SK-N-SH treated with all-trans-retinoic acid at 6 μM for 48 hours (cell line): ENCODE results near the gene JMJD1C.

ENCODE experiments used
- ATAC-seq: fragments of 200-7000 bp; cut with Tn5 transposase; 3 replicates; pipeline ENCODE4 v1.9.1; 2020; ENCODE audit warnings: mild to moderate bottlenecking, moderate library complexity
- BACH2 ChIP-seq: fragments of 250-450 bp; sonication (Bioruptor Pico); IDR thresholded peaks from 2 replicates; pipeline ENCODE4 v1.9.0; 2021; ENCODE audit warnings: mild to moderate bottlenecking, borderline replicate concordance
- CREB5 ChIP-seq: fragments of 250-450 bp; sonication (Bioruptor Pico); IDR thresholded peaks from 2 replicates; pipeline ENCODE4 v1.5.1; 2020; ENCODE audit warnings: low read depth, mild to moderate bottlenecking, moderate library complexity
- CSDC2 ChIP-seq: fragments of 250-450 bp; sonication (Bioruptor Pico); IDR thresholded peaks from 2 replicates; pipeline ENCODE4 v1.5.0; 2020; ENCODE audit warnings: mild to moderate bottlenecking, moderate library complexity
- CSRNP3 ChIP-seq: fragments of 250-450 bp; sonication (Bioruptor Pico); IDR thresholded peaks from 2 replicates; pipeline ENCODE4 v1.5.1; 2021; ENCODE audit warnings: mild to moderate bottlenecking, moderate library complexity
- ESRRG ChIP-seq: fragments of 250-450 bp; sonication (Bioruptor Pico); IDR thresholded peaks from 2 replicates; pipeline ENCODE4 v1.6.1; 2021; ENCODE audit warnings: mild to moderate bottlenecking
- GLIS3 ChIP-seq: fragments of 250-450 bp; sonication (Bioruptor Pico); IDR thresholded peaks from 2 replicates; pipeline ENCODE4 v1.5.0; 2020; ENCODE audit warnings: mild to moderate bottlenecking, moderate library complexity
- ISL1 ChIP-seq: fragments of 250-450 bp; sonication (Bioruptor Pico); IDR thresholded peaks from 2 replicates; pipeline ENCODE4 v2.1.2; 2022; ENCODE audit warnings: mild to moderate bottlenecking, moderate library complexity
- OSR1 ChIP-seq: fragments of 250-450 bp; sonication (Bioruptor Pico); IDR thresholded peaks from 2 replicates; pipeline ENCODE4 v1.8.0; 2022; ENCODE audit warnings: moderate library complexity, mild to moderate bottlenecking, inconsistent platforms
- PATZ1 ChIP-seq: fragments of 250-450 bp; sonication (Bioruptor Pico); IDR thresholded peaks from 2 replicates; pipeline ENCODE4 v1.8.0; 2020; ENCODE audit warnings: mild to moderate bottlenecking, moderate library complexity, borderline replicate concordance
- PPARA ChIP-seq: fragments of 250-450 bp; sonication (Bioruptor Pico); IDR thresholded peaks from 2 replicates; pipeline ENCODE4 v1.5.0; 2020; ENCODE audit warnings: mild to moderate bottlenecking, borderline replicate concordance
- RARB ChIP-seq: fragments of 250-450 bp; sonication (Bioruptor Pico); IDR thresholded peaks from 2 replicates; pipeline ENCODE4 v1.8.0; 2021; ENCODE audit warnings: mild to moderate bottlenecking, moderate library complexity
- TCF4 ChIP-seq: fragments of 250-450 bp; sonication (Bioruptor Pico); IDR thresholded peaks from 2 replicates; pipeline ENCODE4 v1.8.0; 2021; ENCODE audit warnings: mild to moderate bottlenecking, moderate library complexity, borderline replicate concordance
- TOX ChIP-seq: fragments of 250-450 bp; sonication (Bioruptor Pico); IDR thresholded peaks from 2 replicates; pipeline ENCODE4 v1.8.0; 2021; ENCODE audit warnings: mild to moderate bottlenecking, moderate library complexity, borderline replicate concordance
- TSHZ2 ChIP-seq: fragments of 250-450 bp; sonication (Bioruptor Pico); IDR thresholded peaks from 2 replicates; pipeline ENCODE4 v1.5.0; 2020; ENCODE audit warnings: mild to moderate bottlenecking, moderate library complexity
- ZC3H10 ChIP-seq: fragments of 250-450 bp; sonication (Bioruptor Pico); IDR thresholded peaks from 2 replicates; pipeline ENCODE4 v1.5.1; 2021; ENCODE audit warnings: mild to moderate bottlenecking, moderate library complexity
- ZFP3 ChIP-seq: fragments of 250-450 bp; sonication (Bioruptor Pico); IDR thresholded peaks from 2 replicates; pipeline ENCODE4 v1.5.0; 2020; ENCODE audit warnings: mild to moderate bottlenecking, moderate library complexity
- ZFP30 ChIP-seq: fragments of 450-650 bp; formaldehyde crosslinking; IDR thresholded peaks from 2 replicates; pipeline ENCODE4 v1.5.0; 2022; ENCODE audit warnings: mild to moderate bottlenecking, moderate library complexity
- ZNF565 ChIP-seq: fragments of 450-650 bp; formaldehyde crosslinking; conservative IDR thresholded peaks from 2 replicates; pipeline ENCODE4 v1.5.0; 2020; ENCODE audit warnings: low read depth, mild to moderate bottlenecking, moderate library complexity
- ZNF70 ChIP-seq: fragments of 450-650 bp; formaldehyde crosslinking; IDR thresholded peaks from 2 replicates; pipeline ENCODE4 v1.5.0; 2020; ENCODE audit warnings: mild to moderate bottlenecking, moderate library complexity
- ZNF8 ChIP-seq: fragments of 450-650 bp; formaldehyde crosslinking; IDR thresholded peaks from 2 replicates; pipeline ENCODE4 v1.5.0; 2020; ENCODE audit warnings: mild to moderate bottlenecking, moderate library complexity

Gene JMJD1C

GRCh38 chr10:63429281-63429680 is 36.5 kb downstream of the JMJD1C start:
- ATAC-seq: peak; percentile 11; the same call in 1 of the 3 replicates
- TF ChIP-seq GLIS3 (CRISPR knock-in tag) (no peak), PPARA (CRISPR knock-in tag) (no peak), PATZ1 (CRISPR knock-in tag) (no peak), ZFP3 (CRISPR knock-in tag) (no peak), TOX (no peak), CSDC2 (CRISPR knock-in tag) (no peak), CSRNP3 (no peak), ZC3H10 (CRISPR knock-in tag) (no peak), ZNF8 (no peak), BACH2 (CRISPR knock-in tag) (no peak), ZNF70 (CRISPR knock-in tag) (no peak), ISL1 (CRISPR knock-in tag) (no peak), ESRRG (no peak), RARB (CRISPR knock-in tag) (no peak), ZNF565 (CRISPR knock-in tag) (no peak), TCF4 (no peak), TSHZ2 (CRISPR knock-in tag) (no peak), ZFP30 (no peak)
- TF ChIP-seq, all 23 proteins: peak for 0

- TF ChIP-seq RARB (CRISPR knock-in tag) (no peak), BACH2 (CRISPR knock-in tag) (no peak), ZFP3 (CRISPR knock-in tag) (no peak), OSR1 (no peak), CSDC2 (CRISPR knock-in tag) (no peak), ZNF565 (CRISPR knock-in tag) (no peak), ZNF8 (no peak), CSRNP3 (no peak), CREB5 (CRISPR knock-in tag) (no peak)
- ATAC-seq: no peak
Measured at GRCh38 chr10:63427013-63427412, 38.8 kb downstream of the JMJD1C start.

DNA sequence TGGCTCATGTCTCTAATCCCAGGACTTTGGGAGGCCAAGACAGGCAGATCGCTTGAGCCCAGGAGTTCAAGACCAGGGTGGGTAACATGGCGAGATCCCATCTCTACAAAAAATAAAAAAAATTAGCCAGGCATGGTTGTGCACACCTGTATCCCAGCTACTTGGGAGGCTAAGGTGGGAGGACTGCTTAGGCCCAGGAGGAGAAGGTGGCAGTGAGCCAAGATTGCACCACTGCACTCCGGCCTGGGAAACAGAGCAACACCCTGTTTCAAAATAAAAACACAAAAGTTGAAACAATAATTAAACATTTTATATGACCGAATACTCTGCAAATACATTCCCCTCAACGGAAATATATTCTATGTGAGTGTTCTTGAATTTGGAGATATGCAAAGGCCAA is 40.3 kb downstream of the JMJD1C start:
- TF ChIP-seq PPARA (CRISPR knock-in tag): no peak
- TF ChIP-seq, all 23 proteins: peak for 0
- no peak for ATAC-seq

GRCh38 chr10:63424576-63424975 is 41.2 kb downstream of the JMJD1C start:
- ATAC-seq: no peak
- no peak for TF ChIP-seq TOX
- TF ChIP-seq PATZ1 (CRISPR knock-in tag): no peak
- TF ChIP-seq TSHZ2 (CRISPR knock-in tag): no peak
- no peak for TF ChIP-seq TCF4
- no peak for TF ChIP-seq ZFP3 (CRISPR knock-in tag)
- no peak for TF ChIP-seq PPARA (CRISPR knock-in tag)
- no peak for TF ChIP-seq OSR1
- no peak for TF ChIP-seq CSRNP3
- TF ChIP-seq ESRRG: no peak
- no peak for TF ChIP-seq ZC3H10 (CRISPR knock-in tag)
- no peak for TF ChIP-seq GLIS3 (CRISPR knock-in tag)
